H1 (cell line): ENCODE results near the gene RPS13. TPM values are rescaled to one million over a fixed set of nuclear protein-coding genes. Genes with fewer than 3 reads are reported as not detected.

Experiments used
- CTCF ChIA-PET: fragments of 300-600 bp; sonication (Branson Sonifier 250); formaldehyde crosslinking; loops from one replicate; lab custom pipeline; 2021; ENCODE audit not compliant: partially characterized antibody; lab: Charles Lee
- POLR2A ChIA-PET: fragments of 300-600 bp; sonication (Branson Sonifier 250); formaldehyde crosslinking; loops from one replicate; lab custom pipeline; 2021; ENCODE audit warnings: inconsistent platforms; ENCODE audit not compliant: partially characterized antibody; lab: Charles Lee
- DNase-seq, 2 experiments: peaks; one replicate each; pipeline versions ENCODE4 v3.0.0 to v3.0.0-alpha.2; 2010 to 2022; ENCODE audit warnings: low spot score in 2 of 2, low read depth in 1 of 2, mixed read lengths in 1 of 2
- FAIRE-seq: peaks from 2 replicates; lab custom pipeline; 2011; peaks lifted over from hg19 to GRCh38; lab: Jason Lieb, UNC
- H2AFZ ChIP-seq: 2 replicates; pipeline ENCODE4 v1.8.1; 2012; ENCODE audit warnings: low read length, inconsistent platforms
- H2AK5ac ChIP-seq: 2 replicates; pipeline ENCODE4 v1.6.1; 2013; ENCODE audit warnings: low read depth, low read length
- H2BK120ac ChIP-seq: replicated peaks from 2 replicates; pipeline ENCODE3; 2013; ENCODE audit warnings: low read depth, low read length, inconsistent platforms
- H2BK12ac ChIP-seq: 2 replicates; pipeline ENCODE4 v1.6.1; 2013; ENCODE audit warnings: low read depth, low read length
- H2BK15ac ChIP-seq: 2 replicates; pipeline ENCODE4 v1.6.1; 2013; ENCODE audit warnings: low read length
- H2BK20ac ChIP-seq: 2 replicates; pipeline ENCODE4 v1.6.1; 2013; ENCODE audit warnings: low read length
- H2BK5ac ChIP-seq: 2 replicates; pipeline ENCODE4 v1.6.1; 2013; ENCODE audit warnings: low read depth, low read length
- H3K14ac ChIP-seq: 2 replicates; pipeline ENCODE4 v1.6.1; 2013; ENCODE audit warnings: inconsistent platforms; ENCODE audit not compliant: insufficient read length
- H3K18ac ChIP-seq: 2 replicates; pipeline ENCODE4 v1.6.1; 2013; ENCODE audit warnings: low read length; ENCODE audit errors: extremely low read depth
- H3K23ac ChIP-seq: 2 replicates; pipeline ENCODE4 v1.6.1; 2013; ENCODE audit warnings: inconsistent platforms; ENCODE audit not compliant: insufficient read length
- H3K23me2 ChIP-seq: 2 replicates; pipeline ENCODE4 v1.6.1; 2013; ENCODE audit warnings: low read depth, low read length
- H3K27ac ChIP-seq: 2 replicates; pipeline ENCODE4 v1.6.1; 2011; ENCODE audit warnings: low read depth, low read length, inconsistent platforms
- H3K27me3 ChIP-seq, 4 experiments: replicated peaks in 1 of 4; 1 replicate in 1 of 4; 2 replicates in 3 of 4; pipeline versions ENCODE4 v1.6.1 to v1.8.1; 2011 to 2013; ENCODE audit warnings: low read length in 3 of 4, mild to moderate bottlenecking in 3 of 4, inconsistent platforms in 2 of 4, mixed read lengths in 2 of 4, moderate library complexity in 1 of 4; ENCODE audit not compliant: control insufficient read depth in 3 of 4, insufficient read depth in 3 of 4; ENCODE audit errors: extremely low read depth in 1 of 4
- H3K36me3 ChIP-seq, 4 experiments: 2 replicates each; pipeline versions ENCODE4 v1.6.1 to v1.8.1; 2011 to 2013; ENCODE audit warnings: mild to moderate bottlenecking in 4 of 4, low read length in 3 of 4, moderate library complexity in 2 of 4, control low read depth in 1 of 4, inconsistent platforms in 1 of 4; ENCODE audit not compliant: insufficient read depth in 4 of 4, control insufficient read depth in 2 of 4
- H3K4ac ChIP-seq: replicated peaks from 2 replicates; pipeline ENCODE3; 2013; ENCODE audit warnings: low read length, low read depth, mixed read lengths, inconsistent platforms; ENCODE audit not compliant: insufficient read length
- H3K4me1 ChIP-seq, 4 experiments: replicated peaks in 1 of 4; 1 replicate in 1 of 4; 2 replicates in 3 of 4; pipeline versions ENCODE4 v1.6.1 to v1.8.1; 2011 to 2013; ENCODE audit warnings: low read length in 3 of 4, inconsistent platforms in 2 of 4, mixed read lengths in 1 of 4; ENCODE audit not compliant: insufficient read depth in 4 of 4, control insufficient read depth in 3 of 4
- H3K4me2 ChIP-seq, 2 experiments: 2 replicates each; pipeline versions ENCODE4 v1.6.1 to v1.8.1; 2011 to 2013; ENCODE audit warnings: low read depth in 2 of 2, low read length in 2 of 2, control low read depth in 1 of 2, inconsistent platforms in 1 of 2, mild to moderate bottlenecking in 1 of 2; ENCODE audit not compliant: insufficient read depth in 1 of 2
- H3K4me3 ChIP-seq, 4 experiments: fragments of 200-600, 300-600 bp in 1 of 4; sonication (generic), shearing (Covaris generic), sonication (Bioruptor Twin) in 1 of 4; 2 replicates each; pipeline versions ENCODE4 v1.5.1 to v1.8.1; 2011 to 2016; ENCODE audit warnings: low read length in 4 of 4, low read depth in 3 of 4, control low read depth in 2 of 4, inconsistent platforms in 2 of 4, mild to moderate bottlenecking in 2 of 4, mixed read lengths in 1 of 4, moderate library complexity in 1 of 4; ENCODE audit not compliant: insufficient read depth in 2 of 4; ENCODE audit errors: extremely low read depth in 1 of 4
- H3K56ac ChIP-seq: replicated peaks from 2 replicates; pipeline ENCODE3; 2013; ENCODE audit warnings: low read depth, mild to moderate bottlenecking, mixed read lengths, low read length, inconsistent platforms; ENCODE audit not compliant: insufficient read length
- H3K79me1 ChIP-seq: 2 replicates; pipeline ENCODE4 v1.6.1; 2013; ENCODE audit warnings: low read depth, low read length, control low read depth
- H3K79me2 ChIP-seq, 2 experiments: 2 replicates each; pipeline versions ENCODE4 v1.6.1 to v1.8.1; 2012 to 2013; ENCODE audit warnings: low read length in 2 of 2, mild to moderate bottlenecking in 2 of 2, inconsistent platforms in 1 of 2; ENCODE audit not compliant: insufficient read depth in 2 of 2, control insufficient read depth in 1 of 2
- H3K9ac ChIP-seq, 4 experiments: replicated peaks in 1 of 4; 1 replicate in 1 of 4; 2 replicates in 3 of 4; pipeline versions ENCODE4 v1.6.1 to v1.8.1; 2011 to 2013; ENCODE audit warnings: low read depth in 3 of 4, low read length in 3 of 4, control low read depth in 2 of 4, mild to moderate bottlenecking in 2 of 4, moderate library complexity in 2 of 4, inconsistent platforms in 1 of 4; ENCODE audit errors: extremely low read depth in 1 of 4
- H3K9me3 ChIP-seq, 2 experiments: 2 replicates each; pipeline versions ENCODE4 v1.6.1 to v1.8.1; 2012 to 2013; ENCODE audit warnings: mild to moderate bottlenecking in 2 of 2, moderate library complexity in 2 of 2, control low read depth in 1 of 2, inconsistent platforms in 1 of 2, low read depth in 1 of 2, low read length in 1 of 2, mixed read lengths in 1 of 2; ENCODE audit not compliant: insufficient read depth in 2 of 2
- H4K20me1 ChIP-seq, 2 experiments: replicated peaks in 1 of 2; 2 replicates each; pipeline versions ENCODE3 to v1.8.1; 2011 to 2013; ENCODE audit warnings: inconsistent platforms in 2 of 2, low read length in 2 of 2, mild to moderate bottlenecking in 1 of 2; ENCODE audit not compliant: insufficient read depth in 2 of 2, control insufficient read depth in 1 of 2
- H4K5ac ChIP-seq: 2 replicates; pipeline ENCODE4 v1.6.1; 2013; ENCODE audit warnings: low read length, low read depth, mixed read lengths, inconsistent platforms; ENCODE audit not compliant: insufficient read length
- H4K8ac ChIP-seq: 2 replicates; pipeline ENCODE4 v1.8.0; 2013; ENCODE audit warnings: mild to moderate bottlenecking, moderate library complexity, low read length, inconsistent platforms; ENCODE audit not compliant: insufficient read depth; ENCODE audit errors: extremely low read depth
- H4K91ac ChIP-seq: replicated peaks from 2 replicates; pipeline ENCODE3; 2013; ENCODE audit warnings: low read length, mixed read lengths, inconsistent platforms; ENCODE audit not compliant: insufficient read length
- JUN ChIP-seq: IDR thresholded peaks from 2 replicates; pipeline ENCODE4 v1.6.1; 2011; ENCODE audit warnings: low read depth, mild to moderate bottlenecking, improper control_type of control experiment, low read length
- RAD21 ChIP-seq, 2 experiments: IDR thresholded peaks in 1 of 2; conservative IDR thresholded peaks in 1 of 2; 2 replicates each; pipeline ENCODE4 v1.6.1; 2011; ENCODE audit warnings: low read depth in 2 of 2, low read length in 2 of 2, improper control_type of control experiment in 1 of 2, inconsistent platforms in 1 of 2, mild to moderate bottlenecking in 1 of 2, moderate library complexity in 1 of 2
- SIN3A ChIP-seq, 2 experiments: IDR thresholded peaks in 1 of 2; conservative IDR thresholded peaks in 1 of 2; 2 replicates each; pipeline ENCODE4 v1.6.1; 2011 to 2012; ENCODE audit warnings: low read length in 2 of 2, improper control_type of control experiment in 1 of 2, low read depth in 1 of 2, mild to moderate bottlenecking in 1 of 2
- SIRT6 ChIP-seq: IDR thresholded peaks from one replicate; pipeline ENCODE4 v1.7.1; 2012; ENCODE audit warnings: low read length, inconsistent platforms
- YY1 ChIP-seq: IDR thresholded peaks from 2 replicates; pipeline ENCODE4 v1.6.1; 2011; ENCODE audit warnings: low read depth, mild to moderate bottlenecking, low read length
- WGBS, 2 experiments: shearing (Covaris generic) in 1 of 2; methylation state at CpG; one replicate each; pipeline versions ENCODE4 v1.1.6 to v1.1.7; 2013 to 2015; ENCODE audit warnings: low lambda C conversion rate in 2 of 2, mixed read lengths in 2 of 2, inconsistent platforms in 1 of 2, low coverage in 1 of 2, missing lambda C conversion rate in 1 of 2; ENCODE audit not compliant: insufficient replicate concordance in 2 of 2, insufficient coverage in 1 of 2, insufficient read length in 1 of 2; ENCODE audit errors: extremely low coverage in 1 of 2, missing lambda C conversion rate in 1 of 2; 5-methylcytosine and 5-hydroxymethylcytosine counted together
- polyA plus RNA-seq, 7 experiments: library from polyadenylated mRNA; depleted of rRNA in 3 of 7; stranded (reverse) in 5 of 7; unstranded in 2 of 7; fragments of >200 nt in 5 of 7; fragments of 200-250 nt in 2 of 7; gene quantifications; 1 replicate in 5 of 7; 2 replicates in 1 of 7; 4 replicates in 1 of 7; pipeline versions ENCODE4 v1.2.1 to v1.2.3, GENCODE V29; 2011 to 2013; ENCODE audit warnings: missing spikeins in 2 of 7, mixed read lengths in 2 of 7
- total RNA-seq: library from RNA; stranded (reverse); fragmentation: NEBNext Ultra II Directional; extraction: Animal tissue kit (Norgen Biotek cat#: 25700); gene quantifications from 2 replicates; pipeline ENCODE4 v1.2.1, GENCODE V29; 2021
- TF ChIP-seq, protein P1 (sequence below), 3 experiments: IDR thresholded peaks; 1 replicate in 2 of 3; 2 replicates in 1 of 3; pipeline versions ENCODE4 v1.5.1 to v1.6.1; 2011; ENCODE audit warnings: low read length in 3 of 3, mild to moderate bottlenecking in 3 of 3, inconsistent platforms in 2 of 3, low read depth in 1 of 3, moderate library complexity in 1 of 3; ENCODE audit not compliant: insufficient read depth in 1 of 3; ENCODE audit errors: control extremely low read depth in 1 of 3
- TF ChIP-seq, protein P2 (sequence below): IDR thresholded peaks from 2 replicates; pipeline ENCODE4 v1.6.1; 2011; ENCODE audit warnings: low read depth, mild to moderate bottlenecking, low read length; ENCODE audit not compliant: insufficient read depth

RPS13 gene
- total and polyA plus RNA-seq, 2 of the 8 experiments (the other 6 are each of a cell fraction or from before 2014, with no cell fraction given), result 1,336 to 2,270 TPM

DNA sequence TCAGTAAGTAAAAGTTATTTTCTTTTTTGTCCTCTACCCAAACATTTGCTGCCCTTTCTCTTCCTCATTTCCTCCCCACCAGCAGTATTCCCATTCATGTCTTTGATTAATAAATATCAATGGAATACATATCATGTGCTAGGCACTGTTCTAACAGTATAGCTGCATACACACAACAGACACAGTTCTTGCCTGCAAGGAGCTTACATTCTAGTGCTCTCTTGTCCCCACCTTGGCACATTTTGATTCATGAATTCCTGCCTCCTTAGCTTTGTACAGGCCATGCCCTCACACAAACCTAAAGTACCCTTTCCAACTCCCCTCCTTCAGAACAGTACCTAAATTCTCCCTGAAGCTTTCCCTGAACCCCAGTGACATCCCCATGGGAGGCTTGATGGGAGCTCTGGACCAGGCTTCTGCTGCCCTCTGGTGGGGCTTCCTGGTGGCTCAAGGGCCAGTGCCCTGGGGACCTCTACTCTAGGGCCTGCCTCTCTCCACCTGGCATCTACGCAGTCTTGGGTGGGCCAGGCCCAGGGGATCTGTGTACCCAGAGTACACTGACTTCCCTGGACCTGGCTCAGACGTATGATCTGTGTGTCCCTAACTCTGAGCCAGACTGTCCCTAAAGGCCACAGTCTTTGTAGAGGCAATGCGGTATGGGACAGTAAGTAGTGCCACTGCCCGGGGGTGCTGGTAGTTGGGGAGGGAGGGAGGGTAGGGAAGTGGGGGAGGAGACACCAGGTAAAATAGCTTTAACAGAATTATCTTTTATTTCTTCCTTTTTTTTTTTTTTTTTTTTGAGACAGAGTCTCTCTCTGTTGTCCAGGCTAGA is 14.1 kb downstream of the RPS13 start:
- no peak overlapping the region for H2BK5ac ChIP-seq
- no peaks in the 10 kb centered on the region for H4K20me1 ChIP-seq
- FAIRE-seq, result no peak

More for the DNA sequence above, 14.1 kb downstream of the RPS13 start:
- H3K79me2 ChIP-seq, result no peaks in the 10 kb centered on the region
- no peak overlapping the region for H4K8ac ChIP-seq
- 46% methylated on average over 2 of the region's 4 CpGs; no CpG with 5 or more reads in 1 of the 2 experiments for WGBS, 2 experiments
- TF ChIP-seq YY1, result peak; percentile 47; the same call in 1 of the 2 replicates
- TF ChIP-seq, protein P1, sequence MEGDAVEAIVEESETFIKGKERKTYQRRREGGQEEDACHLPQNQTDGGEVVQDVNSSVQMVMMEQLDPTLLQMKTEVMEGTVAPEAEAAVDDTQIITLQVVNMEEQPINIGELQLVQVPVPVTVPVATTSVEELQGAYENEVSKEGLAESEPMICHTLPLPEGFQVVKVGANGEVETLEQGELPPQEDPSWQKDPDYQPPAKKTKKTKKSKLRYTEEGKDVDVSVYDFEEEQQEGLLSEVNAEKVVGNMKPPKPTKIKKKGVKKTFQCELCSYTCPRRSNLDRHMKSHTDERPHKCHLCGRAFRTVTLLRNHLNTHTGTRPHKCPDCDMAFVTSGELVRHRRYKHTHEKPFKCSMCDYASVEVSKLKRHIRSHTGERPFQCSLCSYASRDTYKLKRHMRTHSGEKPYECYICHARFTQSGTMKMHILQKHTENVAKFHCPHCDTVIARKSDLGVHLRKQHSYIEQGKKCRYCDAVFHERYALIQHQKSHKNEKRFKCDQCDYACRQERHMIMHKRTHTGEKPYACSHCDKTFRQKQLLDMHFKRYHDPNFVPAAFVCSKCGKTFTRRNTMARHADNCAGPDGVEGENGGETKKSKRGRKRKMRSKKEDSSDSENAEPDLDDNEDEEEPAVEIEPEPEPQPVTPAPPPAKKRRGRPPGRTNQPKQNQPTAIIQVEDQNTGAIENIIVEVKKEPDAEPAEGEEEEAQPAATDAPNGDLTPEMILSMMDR (IDR thresholded peaks at IDR 0.05; ENCODE audit: control extremely low read depth in 1 of 3, insufficient read depth in 1 of 3, low read depth in 1 of 3, low read length in 3 of 3), result peak; percentile 84 to 97 (median 92)
- TF ChIP-seq RAD21 (IDR thresholded peaks at IDR 0.05 in 1 of 2, conservative IDR thresholded peaks at IDR 0.05 in 1 of 2; ENCODE audit: low read depth in 2 of 2, low read length in 2 of 2), result peak; percentile 99 to 100
- 0 out of 4 replicates have a peak, but pooled peaks of 1 of the 2 experiments have one; percentile 25 for TF ChIP-seq SIN3A (conservative IDR thresholded peaks at IDR 0.05 in 1 of 2, IDR thresholded peaks at IDR 0.05 in 1 of 2; ENCODE audit: low read depth in 1 of 2, low read length in 2 of 2)
- no peak for TF ChIP-seq JUN
- TF ChIP-seq SIRT6, result no peak
- TF ChIP-seq, protein P2, sequence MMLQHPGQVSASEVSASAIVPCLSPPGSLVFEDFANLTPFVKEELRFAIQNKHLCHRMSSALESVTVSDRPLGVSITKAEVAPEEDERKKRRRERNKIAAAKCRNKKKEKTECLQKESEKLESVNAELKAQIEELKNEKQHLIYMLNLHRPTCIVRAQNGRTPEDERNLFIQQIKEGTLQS, result no peak
- no peak overlapping the region for H3K23ac ChIP-seq
- H3K18ac ChIP-seq, result no peak overlapping the region
- H2AK5ac ChIP-seq, result no peak overlapping the region
- no peaks in the 10 kb centered on the region for H3K79me1 ChIP-seq
- H3K4ac ChIP-seq, result no peak overlapping the region
- no peaks in the 10 kb centered on the region for H3K9me3 ChIP-seq
- no peak overlapping the region for H2BK120ac ChIP-seq
- no peak overlapping the region for H3K4me3 ChIP-seq
- H3K56ac ChIP-seq, result no peak overlapping the region
- H3K36me3 ChIP-seq, result no peaks in the 10 kb centered on the region
- H2AFZ ChIP-seq, result no peak overlapping the region
- CTCF ChIA-PET, result interaction anchor here (0.6 to 6.2 kb wide), 66 partner anchors 13 to 301 kb away, joined by 3 to 119 read pairs (median 4); partner anchors contain the start of gene PLEKHA7
- peak; percentile 46 to 93 for DNase-seq
- POLR2A ChIA-PET, result interaction anchor here (0.6 to 5.5 kb wide), 4 partner anchors 11 to 73 kb away, joined by 3 to 47 read pairs (median 3); partner anchors contain the start of gene RPS13
- H3K27me3 ChIP-seq, result no peaks in the 10 kb centered on the region
- H3K27ac ChIP-seq, result no peak overlapping the region
- H4K5ac ChIP-seq, result no peak overlapping the region
- no peaks in the 10 kb centered on the region for H3K4me1 ChIP-seq
- H2BK20ac ChIP-seq, result no peak overlapping the region; the same call in 1 of the 2 replicates
- no peak overlapping the region for H2BK12ac ChIP-seq
- H4K91ac ChIP-seq, result peak overlapping the region; percentile 20
- H2BK15ac ChIP-seq, result no peak overlapping the region
- H3K9ac ChIP-seq, result no peak overlapping the region
- H3K4me2 ChIP-seq, result no peak overlapping the region
- H3K14ac ChIP-seq, result no peak overlapping the region
- no peaks in the 10 kb centered on the region for H3K23me2 ChIP-seq
